Left lung (tissue), 10 donors: ENCODE data around the gene RCBTB1. TPM values are rescaled to one million over a fixed set of nuclear protein-coding genes. Genes with fewer than 3 reads are reported as not detected.
"Not testable (repeated sequence)": the region's sequence is repeated elsewhere in the genome, so short reads cannot be mapped to it uniquely, and the experiment has no call there.

Source experiments
- ATAC-seq: fragments of 200-7000 bp; cut with Tn5 transposase; one replicate; pipeline ENCODE4 v1.9.1; 2020; ENCODE audit warnings: moderate library complexity
- DNase-seq, 4 donors: peaks; one replicate each; pipeline ENCODE4 v3.0.0-alpha.2; 2013 to 2020
- H3K27ac ChIP-seq, 2 donors: fragments of 200-600 bp; sonication (generic) in 1 of 2; one replicate each; pipeline versions ENCODE4 v1.5.0 to v1.8.0; 2020 to 2021
- H3K27me3 ChIP-seq, 2 donors: fragments of 200-600 bp; sonication (generic) in 1 of 2; one replicate each; pipeline versions ENCODE4 v1.5.0 to v1.8.0; 2020 to 2021
- H3K36me3 ChIP-seq, 2 donors: fragments of 200-600 bp; sonication (generic) in 1 of 2; one replicate each; pipeline versions ENCODE4 v1.5.0 to v1.8.0; 2020 to 2021
- H3K4me1 ChIP-seq, 2 donors: fragments of 200-600 bp; one replicate each; pipeline ENCODE4 v1.8.0; 2021
- H3K4me3 ChIP-seq, 2 donors: fragments of 200-600 bp; sonication (generic) in 1 of 2; one replicate each; pipeline versions ENCODE4 v1.5.0 to v1.8.0; 2020 to 2021; ENCODE audit warnings: mild to moderate bottlenecking in 1 of 2
- H3K9me3 ChIP-seq, 2 donors: fragments of 200-600 bp; sonication (generic) in 1 of 2; one replicate each; pipeline versions ENCODE4 v1.5.0 to v1.8.0; 2020 to 2021
- CTCF ChIP-seq, 2 donors: fragments of 200-600 bp; sonication (generic) in 1 of 2; IDR thresholded peaks; one replicate each; pipeline versions ENCODE4 v1.5.0 to v1.8.0; 2021; ENCODE audit warnings: antibody characterized with exemption in 2 of 2
- intact Hi-C, 2 donors: fragments of 100-400 bp; cut with DNase I; formaldehyde crosslinking; loops; one replicate each; pipeline versions ENCODE4 v1.11.2 to v1.14.2; 2022
- polyA plus RNA-seq, 6 donors: library from polyadenylated mRNA; unstranded; fragments of 120-200 nt; gene quantifications; one replicate each; pipeline ENCODE4 v1.2.1, GENCODE V29; 2013; ENCODE audit not compliant: insufficient read length in 6 of 6
- total RNA-seq, 2 donors: library from RNA; stranded (reverse); fragmentation: NEBNext Ultra II Directional; extraction: Animal tissue kit (Norgen Biotek cat#: 25700); gene quantifications; one replicate each; pipeline ENCODE4 v1.2.1, GENCODE V29; 2021
- donor health status: DM: no; HTN: yes; CAD: no.
- donor health status: DM: no; HTN: no; CAD: no.

RCBTB1 gene
- total and polyA plus RNA-seq, 8 donors = 24.1 to 39.8 (median 35.4) TPM

- no peak overlapping the region for H3K4me3 ChIP-seq
- peak; percentile 89 for ATAC-seq
- peaks cover 0 to 4% of the 10 kb centered on the region in 2 donors for H3K36me3 ChIP-seq
- H3K27me3 ChIP-seq = no peaks in the 10 kb centered on the region
- H3K27ac ChIP-seq = no peak overlapping the region
- no peaks in the 10 kb centered on the region for H3K9me3 ChIP-seq
- DNase-seq = peak in 1 of 4 donors; percentile 37
- no peak for TF ChIP-seq CTCF (IDR thresholded peaks at IDR 0.05)
- H3K4me1 ChIP-seq = peaks cover 3 to 17% of the 10 kb centered on the region in 2 donors
- intact Hi-C loops = no loop called here
Observed at GRCh38 chr13:49571299-49572240, 13.8 kb downstream of the RCBTB1 start.

GRCh38 chr13:49569993-49570689, 15.2 kb downstream of the RCBTB1 start:
- Histone ChIP-seq H3K9me3 (no peaks in the 10 kb centered on the region), H3K27me3 (no peaks in the 10 kb centered on the region), H3K4me1 (peaks cover 3 to 17% of the 10 kb centered on the region in 2 donors), H3K36me3 (peaks cover 0 to 10% of the 10 kb centered on the region in 2 donors), H3K27ac (no peak overlapping the region), H3K4me3 (no peak overlapping the region)
- intact Hi-C loops = no loop called here
- DNase-seq (no peak), ATAC-seq (no peak)
- no peak for TF ChIP-seq CTCF (IDR thresholded peaks at IDR 0.05)

GRCh38 chr13:49567491-49567890, 17.9 kb downstream of the RCBTB1 start:
- no peak for ATAC-seq
- Histone ChIP-seq H3K27ac (no peak overlapping the region), H3K36me3 (peaks cover 0 to 10% of the 10 kb centered on the region in 2 donors)

GRCh38 chr13:49566461-49566860, 18.9 kb downstream of the RCBTB1 start:
- Histone ChIP-seq H3K9me3 (no peaks in the 10 kb centered on the region), H3K36me3 (peaks cover 0 to 15% of the 10 kb centered on the region in 2 donors), H3K4me3 (no peak overlapping the region), H3K27ac (no peak overlapping the region), H3K4me1 (peaks cover 3 to 17% of the 10 kb centered on the region in 2 donors), H3K27me3 (no peaks in the 10 kb centered on the region)
- DNase-seq (no peak), ATAC-seq (no peak)
- no peak for TF ChIP-seq CTCF (IDR thresholded peaks at IDR 0.05)
- intact Hi-C loops = no loop called here

More at GRCh38 chr13:49567491-49567890, 17.9 kb downstream of the RCBTB1 start:
- intact Hi-C loops = no loop called here
- TF ChIP-seq CTCF (IDR thresholded peaks at IDR 0.05) = no peak
- Histone ChIP-seq H3K4me3 (no peak overlapping the region), H3K4me1 (peaks cover 3 to 17% of the 10 kb centered on the region in 2 donors), H3K27me3 (no peaks in the 10 kb centered on the region), H3K9me3 (no peaks in the 10 kb centered on the region)
- no peak for DNase-seq

GRCh38 chr13:49565461-49565860, 19.9 kb downstream of the RCBTB1 start:
- H3K4me1 ChIP-seq, H3K27ac ChIP-seq, H3K27me3 ChIP-seq, H3K4me3 ChIP-seq, DNase-seq, ATAC-seq, intact Hi-C loops, H3K9me3 ChIP-seq: not testable (repeated sequence)
- peaks cover 0 to 22% of the 10 kb centered on the region in 2 donors for H3K36me3 ChIP-seq
